ENCODE results near the gene NKAP.
"Not testable (repeated sequence)": the region's sequence is repeated elsewhere in the genome, so short reads cannot be mapped to it uniquely, and the experiment has no call there.

GRCh38 chrX:119966837-119967236 is 23.3 kb upstream of the NKAP start:
- TF ChIP-seq REST (IDR thresholded peaks at IDR 0.05; ENCODE audit: borderline replicate concordance); REST (CRISPR knock-in tag; IDR thresholded peaks at IDR 0.05; ENCODE audit: low read depth); CTCF (IDR thresholded peaks at IDR 0.05 in 2 of 3, conservative IDR thresholded peaks at IDR 0.05 in 1 of 3; ENCODE audit: insufficient read depth in 2 of 3, low read depth in 1 of 3, low read length in 3 of 3); FOXJ3 (CRISPR knock-in tag; IDR thresholded peaks at IDR 0.05); ZNF639 (CRISPR knock-in tag; conservative IDR thresholded peaks at IDR 0.05 in 1 of 2, IDR thresholded peaks at IDR 0.05 in 1 of 2); POLR2A (conservative IDR thresholded peaks at IDR 0.05); YY1 (IDR thresholded peaks at IDR 0.05; ENCODE audit: borderline replicate concordance in 1 of 3, control insufficient read depth in 1 of 3, extremely low read depth in 1 of 3, insufficient read depth in 3 of 3, insufficient read length in 1 of 3, insufficient replicate concordance in 2 of 3, low read depth in 1 of 3, low read length in 2 of 3); RCOR1 (IDR thresholded peaks at IDR 0.05; ENCODE audit: borderline replicate concordance in 1 of 2, low read depth in 2 of 2, low read length in 2 of 2); TBP (optimal IDR thresholded peaks at IDR 0.05; ENCODE audit: low read depth, low read length); SAFB2 (IDR thresholded peaks at IDR 0.05; ENCODE audit: borderline replicate concordance, low read depth, low read length, severe bottlenecking): not testable (repeated sequence)
